ENCODE data around the gene TRMT61A.

Gene TRMT61A

GRCh38 chr14:103528587-103529382 is at the start of gene TRMT61A:
TRMT61A (plus strand) TSS chr14:103529196; CDS start chr14:103529979, 783 bp downstream.
- peak; percentile 61 to 63 for DNase-seq (ENCODE audit: low read depth in 2 of 2)

GRCh38 chr14:103480595-103480994 is 48.4 kb upstream of the TRMT61A start:
- no peak for DNase-seq (ENCODE audit: low read depth in 2 of 2)

GRCh38 chr14:103483600-103483999 is 45.4 kb upstream of the TRMT61A start:
- no peak for DNase-seq (ENCODE audit: low read depth in 2 of 2)

GRCh38 chr14:103485504-103485903 is 43.5 kb upstream of the TRMT61A start:
- no peak for DNase-seq (ENCODE audit: low read depth in 2 of 2)

GRCh38 chr14:103488071-103488470 is 40.9 kb upstream of the TRMT61A start:
- DNase-seq (ENCODE audit: low read depth in 2 of 2), result no peak

GRCh38 chr14:103488960-103489359 is 40.0 kb upstream of the TRMT61A start:
- DNase-seq (ENCODE audit: low read depth in 2 of 2), result no peak

- DNase-seq (ENCODE audit: low read depth in 2 of 2), result no peak
These were observed 39.4 kb upstream of the TRMT61A start for GRCh38 chr14:103489621-103490020.

- no peak for DNase-seq (ENCODE audit: low read depth in 2 of 2)
These were observed 37.3 kb upstream of the TRMT61A start for GRCh38 chr14:103491691-103492090.

GRCh38 chr14:103492156-103492925 is 36.7 kb upstream of the TRMT61A start:
- no peak for DNase-seq (ENCODE audit: low read depth in 2 of 2)

GRCh38 chr14:103495854-103496253 is 33.1 kb upstream of the TRMT61A start:
- no peak for DNase-seq (ENCODE audit: low read depth in 2 of 2)

GRCh38 chr14:103496776-103497175 is 32.2 kb upstream of the TRMT61A start:
- DNase-seq (ENCODE audit: low read depth in 2 of 2), result no peak

GRCh38 chr14:103499709-103500108 is 29.3 kb upstream of the TRMT61A start:
- no peak for DNase-seq (ENCODE audit: low read depth in 2 of 2)

- DNase-seq (ENCODE audit: low read depth in 2 of 2), result peak; percentile 56 to 58
These were observed 28.6 kb upstream of the TRMT61A start for GRCh38 chr14:103500148-103500990.

- no peak for DNase-seq (ENCODE audit: low read depth in 2 of 2)
These were observed 27.7 kb upstream of the TRMT61A start for GRCh38 chr14:103501041-103501870.

GRCh38 chr14:103501921-103502669 is 26.9 kb upstream of the TRMT61A start:
- no peak for DNase-seq (ENCODE audit: low read depth in 2 of 2)

GRCh38 chr14:103502877-103503276 is 26.1 kb upstream of the TRMT61A start:
- DNase-seq (ENCODE audit: low read depth in 2 of 2), result no peak

- DNase-seq (ENCODE audit: low read depth in 2 of 2), result no peak
These were observed 25.7 kb upstream of the TRMT61A start for GRCh38 chr14:103503296-103503695.

GRCh38 chr14:103504991-103505565 is 23.9 kb upstream of the TRMT61A start:
- no peak for DNase-seq (ENCODE audit: low read depth in 2 of 2)

- no peak for DNase-seq (ENCODE audit: low read depth in 2 of 2)
These were observed 21.2 kb upstream of the TRMT61A start for GRCh38 chr14:103507751-103508150.

All from activated CD8-positive, alpha-beta memory T cell treated with anti-CD3 and anti-CD28 coated beads for 4 hours (primary cell).